K562 (cell line): ENCODE results near the gene AHCY. TPM values are rescaled to one million over a fixed set of nuclear protein-coding genes. Genes with fewer than 3 reads are reported as not detected.

Experiments used
- ATAC-seq: fragments of 200-7000 bp; cut with Tn5 transposase; 3 replicates; pipeline ENCODE4 v1.9.1; 2020; ENCODE audit warnings: moderate library complexity
- BruUV-seq: library from RNA; stranded (reverse); fragments of 400-500 nt; replicated peaks from 2 replicates; lab custom pipeline; 2021; lab: Mats Ljungman, UMichigan
- CTCF ChIA-PET: fragments of 300-600 bp; formaldehyde crosslinking; extraction: SDS; loops from one replicate; lab custom pipeline; 2021; ENCODE audit warnings: low intra/inter-chr PET ratio; lab: Yijun Ruan, JAX
- POLR2A ChIA-PET: fragments of 300-600, 350-650 bp; sonication (Branson Sonifier 250); formaldehyde crosslinking; extraction: SDS; loops from one replicate; lab custom pipeline; 2021; ENCODE audit warnings: antibody characterized with exemption, inconsistent platforms; lab: Yijun Ruan, JAX
- DNase-seq, 4 experiments: peaks; one replicate each; pipeline versions ENCODE4 v3.0.0 to v3.0.0-alpha.2; 2011 to 2018; ENCODE audit warnings: low spot score in 3 of 4, mixed read lengths in 3 of 4; ENCODE audit errors: extremely low read depth in 1 of 4
- FAIRE-seq: peaks from 2 replicates; lab custom pipeline; 2011; peaks lifted over from hg19 to GRCh38; lab: Jason Lieb, UNC
- H2AFZ ChIP-seq: 2 replicates; pipeline ENCODE4 v1.6.0; 2011; ENCODE audit warnings: low read depth, low read length, control low read depth, inconsistent platforms
- H3K27ac ChIP-seq: fragments of 200-600 bp; 3 replicates; pipeline ENCODE4 v1.8.0; 2011; ENCODE audit warnings: low read depth, mild to moderate bottlenecking, control low read depth, inconsistent platforms, low read length, moderate library complexity, mixed read lengths; ENCODE audit errors: extremely low read depth
- H3K27me3 ChIP-seq, 2 experiments: fragments of 300-600 bp in 1 of 2; 2 replicates in 1 of 2; 3 replicates in 1 of 2; pipeline versions ENCODE4 v1.6.0 to v1.8.0; 2011; ENCODE audit warnings: inconsistent platforms in 2 of 2, low read length in 2 of 2, mild to moderate bottlenecking in 1 of 2, mixed read lengths in 1 of 2, moderate library complexity in 1 of 2; ENCODE audit not compliant: control insufficient read depth in 2 of 2, insufficient read depth in 2 of 2
- H3K36me3 ChIP-seq: fragments of 300-600 bp; 3 replicates; pipeline ENCODE4 v1.8.0; 2011; ENCODE audit warnings: mild to moderate bottlenecking, low read length, inconsistent platforms; ENCODE audit not compliant: control insufficient read depth, insufficient read depth
- H3K4me1 ChIP-seq, 2 experiments: fragments of 200-600 bp in 1 of 2; replicated peaks in 1 of 2; 2 replicates in 1 of 2; 3 replicates in 1 of 2; pipeline versions ENCODE4 v1.5.1 to v1.8.0; 2011; ENCODE audit warnings: inconsistent platforms in 2 of 2, low read length in 2 of 2, mild to moderate bottlenecking in 1 of 2, mixed read lengths in 1 of 2, moderate library complexity in 1 of 2; ENCODE audit not compliant: control insufficient read depth in 2 of 2, insufficient read depth in 2 of 2
- H3K4me2 ChIP-seq: 2 replicates; pipeline ENCODE4 v1.6.1; 2011; ENCODE audit warnings: low read length, control low read depth, inconsistent platforms, mixed read lengths; ENCODE audit not compliant: insufficient read depth
- H3K4me3 ChIP-seq: fragments of 200-600 bp; sonication (generic), shearing (Covaris generic); 2 replicates; pipeline ENCODE4 v1.5.1; 2016; ENCODE audit warnings: control low read depth, inconsistent platforms
- H3K79me2 ChIP-seq: fragments of 200-600 bp; 3 replicates; pipeline ENCODE4 v1.8.0; 2011; ENCODE audit warnings: low read length, inconsistent platforms; ENCODE audit not compliant: control insufficient read depth, insufficient read depth
- H3K9ac ChIP-seq, 2 experiments: 2 replicates each; pipeline versions ENCODE4 v1.6.0 to v1.6.1; 2011; ENCODE audit warnings: low read depth in 2 of 2, low read length in 2 of 2, control low read depth in 1 of 2, inconsistent platforms in 1 of 2, mild to moderate bottlenecking in 1 of 2, mixed read lengths in 1 of 2; ENCODE audit not compliant: insufficient read depth in 1 of 2
- H3K9me1 ChIP-seq: one replicate; pipeline ENCODE4 v1.6.0; 2011; ENCODE audit warnings: inconsistent platforms, mild to moderate bottlenecking, low read length, moderate library complexity; ENCODE audit not compliant: control insufficient read depth, insufficient read depth
- H3K9me3 ChIP-seq: replicated peaks from 2 replicates; pipeline ENCODE4 v1.5.1; 2011; ENCODE audit warnings: low read depth, low read length, inconsistent platforms; ENCODE audit not compliant: control insufficient read depth, insufficient read depth
- H4K20me1 ChIP-seq: replicated peaks from 2 replicates; pipeline ENCODE4 v1.6.1; 2011; ENCODE audit warnings: low read length, inconsistent platforms, mixed read lengths; ENCODE audit not compliant: control insufficient read depth, insufficient read depth
- BRCA1 ChIP-seq, 2 experiments: fragments of 450-650 bp in 1 of 2; sonication (generic) in 1 of 2; formaldehyde crosslinking in 1 of 2; IDR thresholded peaks; 2 replicates each; pipeline versions ENCODE4 v1.5.0 to v1.6.1; 2017 to 2020; ENCODE audit warnings: mild to moderate bottlenecking in 1 of 2, missing genetic modification reagents in 1 of 2
- HEY1 ChIP-seq: fragments of 250-450 bp; sonication (Bioruptor Pico); IDR thresholded peaks from 2 replicates; pipeline ENCODE4 v1.5.0; 2020; ENCODE audit warnings: mild to moderate bottlenecking, moderate library complexity, borderline replicate concordance
- ID3 ChIP-seq, 2 experiments: fragments of 250-450 bp in 1 of 2; fragments of 450-650 bp in 1 of 2; sonication (Bioruptor Pico) in 1 of 2; IDR thresholded peaks; 2 replicates each; pipeline versions ENCODE4 v1.6.1 to v1.8.0; 2016 to 2021; ENCODE audit warnings: mild to moderate bottlenecking in 2 of 2, moderate library complexity in 2 of 2, missing compliant biosample characterization in 1 of 2, missing genetic modification characterization in 1 of 2
- NR2C1 ChIP-seq, 2 experiments: fragments of 450-650 bp; IDR thresholded peaks; 2 replicates each; pipeline ENCODE4 v1.6.1; 2017; ENCODE audit warnings: mild to moderate bottlenecking in 2 of 2, antibody characterized with exemption in 1 of 2, inconsistent platforms in 1 of 2, missing compliant biosample characterization in 1 of 2, missing genetic modification characterization in 1 of 2
- PHB2 ChIP-seq: fragments of 450-650 bp; IDR thresholded peaks from 2 replicates; pipeline ENCODE4 v1.6.1; 2017; ENCODE audit warnings: low read depth
- TFAP4 ChIP-seq: sonication (generic); formaldehyde crosslinking; IDR thresholded peaks from 2 replicates; pipeline ENCODE4 v1.8.0; 2022; ENCODE audit warnings: missing genetic modification reagents, mild to moderate bottlenecking, moderate library complexity, borderline replicate concordance
- WGBS: fragments of 100-300 bp; shearing (Covaris generic); methylation state at CpG from one replicate; pipeline ENCODE4 v1.1.6; 2016; ENCODE audit warnings: low coverage, mixed read lengths; ENCODE audit not compliant: insufficient coverage; ENCODE audit errors: missing lambda C conversion rate; 5-methylcytosine and 5-hydroxymethylcytosine counted together
- in situ Hi-C: fragments of 300-500 bp; cut with MboI; formaldehyde crosslinking; loops from 4 replicates; pipeline ENCODE4 v1.15.0; 2018; ENCODE audit warnings: inconsistent platforms, mixed read lengths
- intact Hi-C: fragments of 100-400 bp; cut with micrococcal nuclease; formaldehyde crosslinking; loops from 2 replicates; pipeline ENCODE4 v1.14.2; 2022
- polyA plus RNA-seq, 8 experiments: library from polyadenylated mRNA; depleted of rRNA in 4 of 8; stranded (reverse) in 5 of 8; unstranded in 3 of 8; fragments of >200 nt; fragmentation: Nextera tagmentation in 2 of 8; fragmentation: Illumina TruSeq in 1 of 8; extraction: Ambion mirVana in 2 of 8; extraction: Trizol in 1 of 8; gene quantifications; 2 replicates each; pipeline versions ENCODE4 v1.2.1 to v1.2.3, GENCODE V29; 2011 to 2014; ENCODE audit warnings: inconsistent platforms in 1 of 8, missing spikeins in 1 of 8
- total RNA-seq, 7 experiments: library from RNA; depleted of rRNA in 6 of 7; stranded (reverse); fragments of >200 nt in 6 of 7; fragmentation: Illumina TruSeq in 2 of 7; extraction: Trizol in 2 of 7; gene quantifications; 2 replicates each; pipeline versions ENCODE4 v1.2.1 to v1.2.3, GENCODE V29; 2011 to 2021; ENCODE audit warnings: low replicate concordance in 1 of 7
- TF ChIP-seq, protein P1 (sequence below): sonication (generic); formaldehyde crosslinking; IDR thresholded peaks from 2 replicates; pipeline ENCODE4 v1.8.0; 2022; ENCODE audit warnings: mild to moderate bottlenecking, missing genetic modification reagents
- TF ChIP-seq, protein P2 (sequence below), 2 experiments: IDR thresholded peaks in 1 of 2; conservative IDR thresholded peaks in 1 of 2; 2 replicates each; pipeline ENCODE4 v1.6.1; 2016; ENCODE audit warnings: low read depth in 2 of 2, mild to moderate bottlenecking in 1 of 2, missing compliant biosample characterization in 1 of 2, missing genetic modification characterization in 1 of 2, moderate library complexity in 1 of 2
- TF ChIP-seq, protein P3 (sequence below), 2 experiments: fragments of 200-800 bp in 1 of 2; sonication (Bioruptor generic) in 1 of 2; sonication (generic) in 1 of 2; formaldehyde crosslinking in 1 of 2; IDR thresholded peaks in 1 of 2; conservative IDR thresholded peaks in 1 of 2; 2 replicates each; pipeline versions ENCODE4 v1.5.0 to v1.6.1; 2016 to 2020; ENCODE audit warnings: missing compliant biosample characterization in 1 of 2, missing genetic modification characterization in 1 of 2, missing genetic modification reagents in 1 of 2

The AHCY gene
- total and polyA plus RNA-seq, 9 of the 15 experiments (the other 6 are each of a cell fraction or from before 2014, with no cell fraction given) = 82.5 to 269 (median 190) TPM

DNA sequence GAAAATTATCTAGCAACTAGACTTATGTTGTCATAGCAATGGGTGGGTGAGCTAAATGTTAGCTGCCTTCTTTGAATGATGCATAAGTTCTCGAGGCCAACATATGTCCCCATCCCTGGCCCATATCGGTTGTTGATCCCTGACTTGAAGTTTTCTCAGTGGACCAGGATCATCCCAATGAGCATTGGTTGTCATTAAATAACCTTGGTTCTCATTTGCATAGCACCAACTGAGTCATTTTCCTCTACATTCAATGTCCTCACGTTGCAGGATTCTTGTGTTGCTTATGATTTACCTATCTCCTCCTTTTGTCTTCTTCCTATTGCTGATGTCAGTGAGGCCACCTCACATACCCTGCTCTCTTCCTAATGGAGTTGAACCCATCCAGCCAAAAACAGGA, 12.1 kb upstream of the AHCY start:
- TF ChIP-seq, protein P1, sequence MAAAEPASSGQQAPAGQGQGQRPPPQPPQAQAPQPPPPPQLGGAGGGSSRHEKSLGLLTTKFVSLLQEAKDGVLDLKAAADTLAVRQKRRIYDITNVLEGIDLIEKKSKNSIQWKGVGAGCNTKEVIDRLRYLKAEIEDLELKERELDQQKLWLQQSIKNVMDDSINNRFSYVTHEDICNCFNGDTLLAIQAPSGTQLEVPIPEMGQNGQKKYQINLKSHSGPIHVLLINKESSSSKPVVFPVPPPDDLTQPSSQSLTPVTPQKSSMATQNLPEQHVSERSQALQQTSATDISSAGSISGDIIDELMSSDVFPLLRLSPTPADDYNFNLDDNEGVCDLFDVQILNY (CRISPR knock-in tag) = no peak
- TF ChIP-seq ID3 (CRISPR knock-in tag; IDR thresholded peaks at IDR 0.05) = no peak
- TF ChIP-seq ID3 (tag; IDR thresholded peaks at IDR 0.05) = no peak
- no peak for TF ChIP-seq NR2C1 (IDR thresholded peaks at IDR 0.05)
- no peak for TF ChIP-seq NR2C1 (tag; IDR thresholded peaks at IDR 0.05)
- TF ChIP-seq PHB2 = no peak
- TF ChIP-seq, protein P2, sequence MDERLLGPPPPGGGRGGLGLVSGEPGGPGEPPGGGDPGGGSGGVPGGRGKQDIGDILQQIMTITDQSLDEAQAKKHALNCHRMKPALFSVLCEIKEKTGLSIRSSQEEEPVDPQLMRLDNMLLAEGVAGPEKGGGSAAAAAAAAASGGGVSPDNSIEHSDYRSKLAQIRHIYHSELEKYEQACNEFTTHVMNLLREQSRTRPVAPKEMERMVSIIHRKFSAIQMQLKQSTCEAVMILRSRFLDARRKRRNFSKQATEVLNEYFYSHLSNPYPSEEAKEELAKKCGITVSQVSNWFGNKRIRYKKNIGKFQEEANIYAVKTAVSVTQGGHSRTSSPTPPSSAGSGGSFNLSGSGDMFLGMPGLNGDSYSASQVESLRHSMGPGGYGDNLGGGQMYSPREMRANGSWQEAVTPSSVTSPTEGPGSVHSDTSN (CRISPR knock-in tag; IDR thresholded peaks at IDR 0.05; ENCODE audit: low read depth) = no peak
- TF ChIP-seq, protein P2 (tag; conservative IDR thresholded peaks at IDR 0.05; ENCODE audit: low read depth) = no peak
- TF ChIP-seq TFAP4 (CRISPR knock-in tag) = no peak
- no peak for TF ChIP-seq HEY1
- TF ChIP-seq, protein P3, sequence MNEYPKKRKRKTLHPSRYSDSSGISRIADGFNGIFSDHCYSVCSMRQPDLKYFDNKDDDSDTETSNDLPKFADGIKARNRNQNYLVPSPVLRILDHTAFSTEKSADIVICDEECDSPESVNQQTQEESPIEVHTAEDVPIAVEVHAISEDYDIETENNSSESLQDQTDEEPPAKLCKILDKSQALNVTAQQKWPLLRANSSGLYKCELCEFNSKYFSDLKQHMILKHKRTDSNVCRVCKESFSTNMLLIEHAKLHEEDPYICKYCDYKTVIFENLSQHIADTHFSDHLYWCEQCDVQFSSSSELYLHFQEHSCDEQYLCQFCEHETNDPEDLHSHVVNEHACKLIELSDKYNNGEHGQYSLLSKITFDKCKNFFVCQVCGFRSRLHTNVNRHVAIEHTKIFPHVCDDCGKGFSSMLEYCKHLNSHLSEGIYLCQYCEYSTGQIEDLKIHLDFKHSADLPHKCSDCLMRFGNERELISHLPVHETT (CRISPR knock-in tag; conservative IDR thresholded peaks at IDR 0.05 in 1 of 2, IDR thresholded peaks at IDR 0.05 in 1 of 2) = no peak
- no peak for TF ChIP-seq BRCA1 (IDR thresholded peaks at IDR 0.05)
- TF ChIP-seq BRCA1 (CRISPR knock-in tag; IDR thresholded peaks at IDR 0.05) = no peak
- TF ChIP-seq, all 486 proteins: peak for 0
- in situ Hi-C loops (loop anchor here (10.0 kb wide), 1 partner anchor 390 kb away; the partner anchor contains the start of gene TP53INP2), intact Hi-C loops (no loop called here)
- BruUV-seq = no TSS peak
- DNase-seq = no peak
- Histone ChIP-seq H3K4me2 (no peak overlapping the region), H3K9me3 (no peaks in the 10 kb centered on the region), H2AFZ (no peak overlapping the region), H4K20me1 (no peaks in the 10 kb centered on the region), H3K4me1 (peaks cover 13 to 20% of the 10 kb centered on the region in 2 experiments; a peak in 4 of 5 replicates), H3K36me3 (no peaks in the 10 kb centered on the region), H3K79me2 (no peaks in the 10 kb centered on the region), H3K9me1 (no peaks in the 10 kb centered on the region), H3K27ac (no peak overlapping the region), H3K27me3 (no peaks in the 10 kb centered on the region), H3K4me3 (no peak overlapping the region), H3K9ac (no peak overlapping the region)
- ChIA-PET POLR2A (interaction anchor here (1.1 kb wide), 1 partner anchor 158 kb away, joined by 3 read pairs; no protein-coding TSS in a partner anchor), CTCF (interaction anchor here (0.6 kb wide), 1 partner anchor 93 kb away, joined by 3 read pairs; no protein-coding TSS in a partner anchor)
- 54% methylated on average over 3 of the region's 3 CpGs for WGBS
- no peak for ATAC-seq
- no peak for FAIRE-seq
